NK-92 (cell line): ENCODE data around the gene EPB42.
"Not testable (repeated sequence)": the region's sequence is repeated elsewhere in the genome, so short reads cannot be mapped to it uniquely, and the experiment has no call there.

Experiments
- DNase-seq: peaks from one replicate; lab custom pipeline; 2025; ENCODE audit not compliant: unreplicated experiment; lab: John Stamatoyannopoulos, UW

EPB42 gene

DNA sequence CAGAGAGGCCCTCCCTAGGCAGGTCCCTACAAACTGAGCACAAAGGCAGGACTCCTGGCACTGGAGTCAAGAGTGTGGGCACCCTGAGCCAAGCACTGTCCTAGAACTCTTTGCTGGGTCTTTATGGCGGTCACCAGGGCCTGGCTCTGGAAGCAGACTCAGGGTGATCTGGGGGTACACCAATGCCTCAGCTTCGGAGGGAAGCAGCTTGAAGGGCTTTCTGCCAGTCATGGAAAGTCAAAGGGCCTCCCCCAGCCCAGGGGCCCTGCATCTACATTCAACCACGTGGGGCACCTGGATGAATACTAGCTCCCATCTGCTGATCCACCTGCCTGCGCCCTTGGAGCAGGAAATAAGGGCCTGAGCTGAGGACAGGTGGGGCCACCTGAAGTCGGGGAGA, 7.4 kb downstream of the EPB42 start:
- no peak for DNase-seq

DNA sequence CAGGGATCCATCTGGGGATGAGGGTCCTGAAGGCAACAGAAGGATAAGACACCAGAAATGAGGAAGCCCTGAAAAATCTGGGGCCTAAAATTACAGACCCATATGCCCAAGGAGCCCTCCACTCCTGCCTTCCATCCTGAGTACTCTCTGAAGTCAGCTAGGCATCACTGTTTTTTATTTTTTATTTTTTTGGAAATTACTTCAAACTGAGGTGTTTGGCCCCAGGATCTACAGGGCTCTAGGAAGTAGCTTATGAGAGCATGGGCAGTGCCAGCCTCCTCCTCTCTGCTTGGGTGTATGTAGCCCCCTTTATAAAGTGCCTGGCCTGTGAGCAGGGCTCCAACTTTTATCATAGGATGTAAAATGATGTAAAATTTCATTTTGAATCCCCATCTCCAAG, 7.9 kb downstream of the EPB42 start:
- DNase-seq: no peak

- DNase-seq: no peak
Measured at GRCh38 chr15:43212299-43212698, 8.5 kb downstream of the EPB42 start.

DNA sequence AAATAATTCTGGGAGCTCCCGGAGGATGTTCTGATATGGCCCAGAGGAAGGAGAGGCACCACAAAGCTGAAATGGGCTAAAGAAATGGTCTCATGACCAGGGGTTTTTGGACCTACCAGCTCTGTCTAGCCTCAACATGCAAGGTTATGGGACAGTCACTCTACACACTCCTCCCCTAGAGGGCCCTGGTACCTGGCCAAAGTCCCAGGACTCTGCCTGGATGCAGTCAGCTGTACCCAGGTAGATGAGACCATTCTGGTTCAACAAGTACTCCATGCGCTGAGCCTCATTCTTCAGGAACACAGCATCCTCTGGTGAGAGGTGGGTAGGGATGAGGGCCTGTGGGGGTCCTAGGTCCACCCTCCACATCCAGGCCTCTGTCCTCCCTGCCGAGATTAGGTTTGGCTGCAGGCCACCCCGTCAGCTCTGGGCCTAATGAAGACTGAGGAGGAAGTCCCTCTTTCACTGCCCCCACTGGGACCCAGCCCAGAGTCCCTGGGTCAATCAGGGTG, 9.5 kb downstream of the EPB42 start:
- no peak for DNase-seq

GRCh38 chr15:43210807-43211206, 10.0 kb downstream of the EPB42 start:
- no peak for DNase-seq

DNA sequence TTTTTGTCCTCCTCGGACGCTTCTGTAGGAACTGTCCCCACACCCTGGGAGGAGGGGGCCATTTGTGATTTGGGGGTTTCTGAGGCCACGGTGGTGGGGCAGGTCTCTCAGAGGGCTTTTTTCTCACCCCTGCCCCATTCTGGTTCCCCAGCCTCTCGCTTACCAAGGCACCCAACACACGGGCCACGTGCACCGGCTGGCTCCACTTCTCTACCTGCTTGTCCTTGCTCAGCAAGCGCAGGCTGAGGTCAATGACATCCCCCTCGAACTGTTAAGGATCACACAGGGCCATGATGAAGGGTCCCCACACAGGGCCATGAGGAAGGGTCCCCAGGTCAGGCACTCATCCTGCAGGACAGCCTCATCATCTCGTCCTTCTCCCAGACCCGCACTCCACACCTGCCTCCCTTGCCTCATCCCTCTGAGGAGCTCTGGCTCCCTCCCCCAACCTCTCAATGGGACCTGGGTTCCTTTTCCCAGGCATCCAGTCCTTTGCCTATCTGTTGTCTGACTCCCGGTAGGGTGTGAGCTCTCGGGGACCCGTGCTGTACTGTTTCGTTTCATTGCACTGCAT, 10.6 kb downstream of the EPB42 start:
- no peak for DNase-seq

DNA sequence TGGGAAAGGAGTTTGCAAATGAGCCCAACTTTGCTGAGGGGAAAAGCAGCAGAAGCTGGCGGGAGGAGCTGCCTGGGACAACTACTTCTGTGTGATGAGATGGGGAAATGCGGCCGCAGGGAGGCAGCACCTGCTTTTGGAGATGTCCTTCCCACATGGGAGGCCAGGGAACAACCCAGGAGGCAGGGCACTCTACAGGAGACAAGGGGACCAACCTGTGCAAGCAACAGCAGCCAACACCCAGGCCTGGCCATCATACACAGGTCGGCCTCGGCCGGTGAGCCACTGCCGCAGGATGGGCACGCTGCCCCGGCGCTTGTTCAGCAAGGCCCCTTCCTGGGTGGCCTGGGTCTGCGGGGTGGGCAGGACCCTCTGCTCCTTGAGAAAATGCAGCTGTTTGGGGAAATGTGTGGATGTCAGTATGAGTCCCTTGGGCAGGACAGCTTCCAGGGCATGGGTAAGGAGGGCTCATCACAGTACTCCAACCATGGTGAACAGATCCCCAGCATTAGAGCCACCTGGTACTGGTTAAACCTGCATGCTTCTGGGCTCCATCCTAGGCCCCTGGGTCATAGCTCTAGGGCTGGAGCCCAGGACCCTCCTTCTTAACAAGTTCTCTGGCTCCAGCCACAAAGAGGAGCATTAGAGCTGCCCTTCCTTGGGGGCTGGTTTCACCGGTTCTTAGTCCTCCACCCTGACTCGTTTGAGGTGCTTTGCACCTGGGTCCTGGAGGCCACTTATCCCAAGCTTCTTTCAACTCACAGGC, 11.6 kb downstream of the EPB42 start:
- DNase-seq: no peak

- DNase-seq: no peak
Measured at GRCh38 chr15:43208052-43209002, 12.5 kb downstream of the EPB42 start.

DNA sequence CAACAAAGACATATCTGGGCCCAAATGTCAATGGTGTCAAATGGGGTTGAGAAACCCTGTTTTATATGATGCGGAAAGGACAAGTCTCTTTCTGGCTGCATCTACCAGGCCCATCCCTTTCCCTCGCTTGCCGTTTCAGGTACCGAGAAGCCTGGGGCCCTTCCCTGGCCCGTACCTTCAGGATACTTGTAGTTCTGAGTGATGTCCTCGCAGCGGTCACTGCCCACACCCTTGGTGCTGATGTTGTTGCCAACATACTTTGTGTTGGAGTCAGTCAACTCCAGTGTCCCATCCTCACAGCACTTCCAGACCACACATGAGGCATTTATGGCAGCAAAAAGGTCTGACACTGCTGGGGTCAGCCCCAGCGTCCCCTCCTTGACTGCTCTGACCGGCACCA, 13.8 kb downstream of the EPB42 start:
- DNase-seq: no peak

DNA sequence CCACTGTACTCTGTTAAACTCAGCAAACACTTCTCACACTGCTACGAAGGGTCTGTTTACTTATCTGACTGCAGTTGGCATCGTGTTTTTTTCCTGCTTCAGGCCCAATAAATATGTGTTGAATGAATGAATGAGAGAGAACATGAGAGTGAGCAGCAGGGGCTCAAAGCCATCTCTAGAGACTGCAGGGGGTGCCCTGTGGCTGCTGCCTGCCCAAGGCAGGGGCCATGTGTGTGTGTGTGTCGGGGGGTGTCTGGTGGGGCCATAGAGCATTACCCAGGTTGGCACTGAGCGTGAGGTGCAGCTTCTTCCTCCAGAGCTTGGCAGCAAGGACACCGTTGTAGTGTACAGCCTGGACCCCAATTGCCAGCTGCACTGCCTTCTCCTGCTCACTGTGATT, 14.8 kb downstream of the EPB42 start:
- no peak for DNase-seq

DNA sequence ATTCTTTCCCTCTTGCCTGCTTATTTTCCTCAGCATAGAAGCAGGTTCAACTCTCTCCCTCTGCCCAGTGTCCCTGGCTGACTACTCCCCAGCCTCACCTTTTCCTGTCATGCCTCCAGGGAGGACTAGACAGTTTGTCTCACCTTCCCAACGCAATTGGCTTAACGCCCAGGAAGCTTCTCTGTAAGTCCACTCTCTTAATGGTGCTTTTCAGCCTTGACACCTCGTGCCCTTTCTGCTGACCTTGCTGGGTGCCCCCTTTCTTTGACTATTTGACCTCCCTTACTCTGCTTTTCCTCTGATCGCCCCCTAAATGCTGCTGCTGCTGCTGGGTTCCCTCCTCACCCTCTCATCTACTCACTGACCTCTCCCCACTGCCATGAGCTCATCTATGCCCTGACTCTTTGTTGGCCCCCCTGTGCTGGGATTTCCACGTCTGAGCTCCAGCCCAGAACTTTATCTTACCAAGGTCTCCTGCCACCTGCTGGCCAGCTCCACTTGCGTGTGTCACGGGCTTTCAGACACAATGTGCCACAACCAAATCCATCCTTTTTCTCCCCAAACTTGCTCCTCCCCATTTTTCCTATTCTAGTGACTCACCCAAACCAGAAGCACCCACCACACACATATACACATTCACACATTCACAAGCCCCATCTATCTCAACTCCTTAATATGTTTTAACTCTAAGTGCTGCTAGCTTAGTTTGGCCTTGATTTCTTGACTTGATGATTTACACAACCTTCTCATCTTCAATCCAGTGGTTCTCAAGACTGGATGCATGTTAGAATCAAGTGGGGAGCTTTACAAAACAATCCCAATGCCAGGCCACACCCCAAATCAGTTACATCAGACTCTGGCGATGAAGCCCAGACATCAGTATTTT, 16.6 kb downstream of the EPB42 start:
- DNase-seq: no peak

DNA sequence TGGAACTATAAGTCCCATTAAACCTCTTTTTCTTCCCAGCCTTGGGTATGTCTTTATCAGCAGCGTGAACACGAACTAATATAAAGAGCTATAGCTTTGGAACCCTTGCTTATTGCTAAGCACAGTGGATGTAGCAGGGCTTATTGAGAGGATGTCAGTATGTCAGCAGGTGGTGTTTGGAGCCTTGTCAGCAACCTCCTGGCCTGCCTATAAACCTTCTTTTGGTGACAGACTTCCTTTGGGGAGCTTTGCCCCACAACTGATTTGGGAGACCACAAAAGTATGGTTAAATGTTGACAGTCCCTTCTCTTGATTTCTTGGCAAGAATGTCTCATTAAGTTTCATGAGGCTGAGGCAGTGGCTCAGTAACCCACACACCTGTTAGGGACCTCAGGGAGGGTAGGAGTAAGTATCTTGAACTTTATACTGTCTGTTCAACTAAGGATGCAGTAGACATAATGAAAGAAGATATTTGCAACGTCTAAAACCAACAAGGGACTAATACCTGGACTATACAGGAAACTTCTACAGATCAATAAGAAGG, 20.8 kb downstream of the EPB42 start:
- DNase-seq: no peak

- no peak for DNase-seq
Measured at GRCh38 chr15:43198992-43199391, 21.8 kb downstream of the EPB42 start.

DNA sequence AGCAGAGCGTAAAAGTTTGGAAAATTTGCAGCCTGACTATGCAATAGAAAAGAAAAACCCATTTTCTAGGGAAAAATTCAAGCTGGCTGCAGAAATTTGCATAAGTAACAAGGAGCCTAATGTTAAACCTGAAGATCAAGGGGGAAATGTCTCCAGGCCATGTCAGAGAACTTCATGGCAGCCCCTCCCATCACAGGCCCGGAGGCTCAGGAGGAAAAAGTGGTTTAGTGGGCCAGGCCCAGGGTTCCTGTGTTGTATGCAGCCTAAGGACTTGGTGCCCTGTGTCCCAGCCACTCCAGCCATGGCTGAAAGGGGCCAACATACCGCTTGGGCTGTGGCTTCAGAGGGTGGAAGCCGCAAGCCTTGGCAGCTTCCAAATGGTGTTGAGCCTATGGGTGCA, 22.3 kb downstream of the EPB42 start:
- not testable (repeated sequence) for DNase-seq

GRCh38 chr15:43197773-43198172, 23.0 kb downstream of the EPB42 start:
- not testable (repeated sequence) for DNase-seq

- DNase-seq: no peak
Measured at GRCh38 chr15:43196760-43197548, 23.9 kb downstream of the EPB42 start.

GRCh38 chr15:43194795-43195194, 26.0 kb downstream of the EPB42 start:
- no peak for DNase-seq

GRCh38 chr15:43193710-43194109, 27.1 kb downstream of the EPB42 start:
- DNase-seq: no peak

DNA sequence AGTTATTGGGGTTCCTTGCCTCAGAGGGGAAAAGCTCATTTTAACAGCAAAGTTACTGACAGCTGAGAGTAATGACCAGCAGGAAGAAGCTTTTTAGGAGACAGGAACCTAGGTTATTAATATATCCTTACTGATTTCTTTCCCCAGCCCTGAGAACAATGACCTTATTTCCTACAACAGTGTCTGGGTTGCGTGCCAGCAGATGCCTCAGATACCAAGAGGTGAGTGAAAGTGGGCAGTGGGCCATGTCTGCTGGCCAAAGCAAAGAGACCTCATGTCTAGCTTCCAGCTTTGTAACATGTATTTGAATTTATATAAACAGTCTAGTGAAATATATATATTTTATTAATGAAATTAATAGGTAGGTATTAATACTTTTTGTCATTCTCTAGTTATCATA, 30.6 kb downstream of the EPB42 start:
- no peak for DNase-seq

DNA sequence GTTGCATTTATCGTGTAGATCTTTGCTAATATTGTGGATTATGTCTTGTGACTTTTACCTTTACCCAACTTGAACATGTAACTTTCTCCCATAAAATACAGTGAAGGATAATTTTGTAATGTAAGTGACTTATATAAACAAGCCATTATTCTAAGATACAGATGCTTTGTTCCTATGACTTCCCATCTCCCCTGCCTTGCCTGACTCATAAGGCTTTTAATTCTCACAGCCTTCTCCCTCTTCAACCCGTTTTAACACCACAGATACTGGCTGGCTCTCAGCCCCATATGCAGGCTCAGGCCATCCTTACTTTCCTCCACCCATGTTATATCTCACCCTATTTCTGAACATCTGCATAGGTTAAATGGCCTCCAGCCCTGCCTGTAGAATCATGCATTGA, 31.5 kb downstream of the EPB42 start:
- DNase-seq: no peak
